GM12891 (cell line): ENCODE data around the gene C19orf73.

Source experiments
- POLR2A ChIP-seq: IDR thresholded peaks from 2 replicates; pipeline ENCODE4 v1.6.1; 2011; ENCODE audit warnings: low read depth, low read length, control low read depth
- POLR2AphosphoS5 ChIP-seq: IDR thresholded peaks from 2 replicates; pipeline ENCODE4 v1.6.1; 2011; ENCODE audit warnings: low read depth, low read length, control low read depth

- TF ChIP-seq POLR2AphosphoS5 (no peak), POLR2A (no peak)
Observed at GRCh38 chr19:49151267-49152118, 32.5 kb upstream of the C19orf73 start.
